OCI-LY7 (cell line): ENCODE results near the gene ACSL4.

Experiments used
- CTCF ChIP-seq: fragments of 200-600 bp; sonication (generic); conservative IDR thresholded peaks from 2 replicates; pipeline ENCODE4 v1.5.1; 2014; ENCODE audit warnings: mild to moderate bottlenecking, antibody characterized with exemption, low read length, moderate library complexity, mixed read lengths
- EZH2phosphoT487 ChIP-seq: fragments of 200-600 bp; sonication (generic); IDR thresholded peaks from 2 replicates; pipeline ENCODE4 v1.6.1; 2018; ENCODE audit warnings: low read depth, borderline replicate concordance, mild to moderate bottlenecking, mixed run types, antibody characterized with exemption, low read length, moderate library complexity, mixed read lengths

- no peak for TF ChIP-seq CTCF
- no peak for TF ChIP-seq EZH2phosphoT487
Observed at GRCh38 chrX:109660435-109661143, 72.5 kb downstream of the ACSL4 start.
